Endothelial cell (in vitro differentiated cells): ENCODE measurements around the gene SDCBP2. TPM values are rescaled to one million over a fixed set of nuclear protein-coding genes. Genes with fewer than 3 reads are reported as not detected.

Source experiments
- DNase-seq: peaks from one replicate; pipeline ENCODE4 v3.0.0; 2021; ENCODE audit warnings: low spot score
- H3K27ac Mint-ChIP-seq: one replicate; pipeline ENCODE4 v1.8.0; 2021; ENCODE audit warnings: mixed read lengths, inconsistent platforms; ENCODE audit not compliant: unreplicated experiment
- H3K27me3 Mint-ChIP-seq: one replicate; pipeline ENCODE4 v1.8.0; 2021; ENCODE audit warnings: mild to moderate bottlenecking, moderate library complexity, mixed read lengths, inconsistent platforms; ENCODE audit not compliant: unreplicated experiment
- H3K36me3 Mint-ChIP-seq: one replicate; pipeline ENCODE4 v1.8.0; 2021; ENCODE audit warnings: mild to moderate bottlenecking, low read depth, mixed read lengths, inconsistent platforms; ENCODE audit not compliant: unreplicated experiment
- H3K4me1 Mint-ChIP-seq: one replicate; pipeline ENCODE4 v1.8.0; 2021; ENCODE audit warnings: mild to moderate bottlenecking, mixed read lengths, inconsistent platforms; ENCODE audit not compliant: unreplicated experiment
- H3K4me3 Mint-ChIP-seq: one replicate; pipeline ENCODE4 v1.8.0; 2021; ENCODE audit warnings: mild to moderate bottlenecking, mixed read lengths, inconsistent platforms; ENCODE audit not compliant: unreplicated experiment
- H3K9me3 Mint-ChIP-seq: one replicate; pipeline ENCODE4 v1.8.0; 2021; ENCODE audit warnings: mixed read lengths, inconsistent platforms; ENCODE audit not compliant: unreplicated experiment
- total RNA-seq: library from RNA; stranded (reverse); fragmentation: NEBNext Ultra II Directional; extraction: Animal tissue kit (Norgen Biotek cat#: 25700); gene quantifications from one replicate; pipeline ENCODE4 v1.2.1, GENCODE V29; 2021; ENCODE audit not compliant: unreplicated experiment
- TF ChIP-seq, protein P1 (sequence below): fragments of 200-600 bp; sonication (generic); IDR thresholded peaks from one replicate; pipeline ENCODE4 v1.5.0; 2021; ENCODE audit warnings: antibody characterized with exemption; ENCODE audit not compliant: unreplicated experiment

The SDCBP2 gene
- total RNA-seq, 1 donor from 2014 or later: 10.1 TPM

DNA sequence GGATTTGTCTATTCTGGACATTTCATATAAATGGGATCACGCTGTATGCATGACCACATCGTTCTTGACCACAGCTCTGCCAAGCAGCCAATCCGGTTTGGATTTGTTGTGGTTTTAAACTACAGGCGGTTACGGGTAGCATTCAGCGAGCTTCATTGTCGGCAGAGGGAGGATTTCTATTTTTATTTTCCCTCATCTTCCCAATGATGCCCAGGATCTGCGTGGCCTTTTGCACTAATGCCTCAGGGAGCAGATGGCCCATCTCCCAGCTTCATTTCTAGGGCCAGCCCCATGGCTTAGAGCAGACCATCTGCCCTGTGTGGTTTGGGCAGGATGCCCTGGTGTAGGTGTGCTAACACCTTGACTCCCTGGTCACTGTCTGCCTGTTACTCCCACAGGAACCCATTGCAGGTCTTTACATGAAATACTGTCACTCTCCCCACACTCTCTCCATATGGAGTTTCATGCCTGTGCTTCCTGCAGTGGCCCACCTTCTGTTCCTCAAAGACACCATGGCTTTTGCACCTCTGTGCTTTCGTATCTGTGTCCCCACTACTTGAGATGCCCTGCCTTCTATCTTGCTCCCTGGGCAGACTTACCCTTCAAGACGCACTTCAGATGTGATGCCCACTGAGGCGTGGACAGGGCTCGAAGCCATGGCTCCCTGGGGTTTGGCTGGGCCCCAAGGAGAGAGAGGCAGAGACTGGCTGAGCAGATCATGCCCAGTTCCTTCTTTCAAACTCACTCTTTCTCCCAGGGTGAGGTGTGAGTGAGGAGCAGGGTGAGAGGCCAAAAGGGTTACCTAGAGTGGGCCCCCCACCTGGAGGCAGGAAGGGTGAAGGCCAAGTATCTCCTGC, 26.0 kb downstream of the SDCBP2 start:
- no peak overlapping the region for H3K4me3 Mint-ChIP-seq
- no peak overlapping the region for H3K27ac Mint-ChIP-seq
- H3K36me3 Mint-ChIP-seq: peaks cover 18% of the 10 kb centered on the region
- TF ChIP-seq, protein P1, sequence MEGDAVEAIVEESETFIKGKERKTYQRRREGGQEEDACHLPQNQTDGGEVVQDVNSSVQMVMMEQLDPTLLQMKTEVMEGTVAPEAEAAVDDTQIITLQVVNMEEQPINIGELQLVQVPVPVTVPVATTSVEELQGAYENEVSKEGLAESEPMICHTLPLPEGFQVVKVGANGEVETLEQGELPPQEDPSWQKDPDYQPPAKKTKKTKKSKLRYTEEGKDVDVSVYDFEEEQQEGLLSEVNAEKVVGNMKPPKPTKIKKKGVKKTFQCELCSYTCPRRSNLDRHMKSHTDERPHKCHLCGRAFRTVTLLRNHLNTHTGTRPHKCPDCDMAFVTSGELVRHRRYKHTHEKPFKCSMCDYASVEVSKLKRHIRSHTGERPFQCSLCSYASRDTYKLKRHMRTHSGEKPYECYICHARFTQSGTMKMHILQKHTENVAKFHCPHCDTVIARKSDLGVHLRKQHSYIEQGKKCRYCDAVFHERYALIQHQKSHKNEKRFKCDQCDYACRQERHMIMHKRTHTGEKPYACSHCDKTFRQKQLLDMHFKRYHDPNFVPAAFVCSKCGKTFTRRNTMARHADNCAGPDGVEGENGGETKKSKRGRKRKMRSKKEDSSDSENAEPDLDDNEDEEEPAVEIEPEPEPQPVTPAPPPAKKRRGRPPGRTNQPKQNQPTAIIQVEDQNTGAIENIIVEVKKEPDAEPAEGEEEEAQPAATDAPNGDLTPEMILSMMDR: no peak
- no peaks in the 10 kb centered on the region for H3K9me3 Mint-ChIP-seq
- H3K27me3 Mint-ChIP-seq: peaks cover 5% of the 10 kb centered on the region
- no peak for DNase-seq
- peaks cover 9% of the 10 kb centered on the region for H3K4me1 Mint-ChIP-seq

DNA sequence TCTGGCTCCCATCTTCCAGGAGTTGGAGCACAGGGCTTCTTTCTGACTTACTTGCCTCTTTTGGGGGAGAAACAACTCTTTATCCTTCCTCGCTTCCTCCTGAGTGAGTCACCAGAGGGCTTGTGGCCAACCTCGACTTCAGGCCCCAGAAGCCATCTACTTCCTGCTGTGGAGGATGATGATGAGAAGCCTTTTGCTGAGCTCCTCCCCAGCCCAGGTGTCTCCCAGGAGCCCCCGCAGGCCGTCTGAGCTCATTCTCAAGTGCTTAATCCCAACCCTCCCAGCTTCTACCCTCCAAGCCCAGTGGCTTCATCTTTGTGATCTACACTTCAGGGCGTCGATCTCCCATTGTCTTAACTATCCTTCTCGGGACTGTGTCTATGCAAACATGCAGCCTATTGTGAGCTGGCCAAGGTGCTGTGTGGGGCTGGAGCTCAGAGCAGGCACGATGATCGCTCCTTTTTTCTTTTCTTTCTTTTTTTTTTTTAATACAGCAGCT, 27.9 kb downstream of the SDCBP2 start:
- Mint-ChIP-seq H3K27me3 (peaks cover 2% of the 10 kb centered on the region), H3K4me3 (peak overlapping the region; percentile 59), H3K9me3 (no peaks in the 10 kb centered on the region), H3K4me1 (peaks cover 9% of the 10 kb centered on the region), H3K27ac (no peak overlapping the region), H3K36me3 (peaks cover 26% of the 10 kb centered on the region)
- TF ChIP-seq, protein P1: no peak
- DNase-seq: no peak

DNA sequence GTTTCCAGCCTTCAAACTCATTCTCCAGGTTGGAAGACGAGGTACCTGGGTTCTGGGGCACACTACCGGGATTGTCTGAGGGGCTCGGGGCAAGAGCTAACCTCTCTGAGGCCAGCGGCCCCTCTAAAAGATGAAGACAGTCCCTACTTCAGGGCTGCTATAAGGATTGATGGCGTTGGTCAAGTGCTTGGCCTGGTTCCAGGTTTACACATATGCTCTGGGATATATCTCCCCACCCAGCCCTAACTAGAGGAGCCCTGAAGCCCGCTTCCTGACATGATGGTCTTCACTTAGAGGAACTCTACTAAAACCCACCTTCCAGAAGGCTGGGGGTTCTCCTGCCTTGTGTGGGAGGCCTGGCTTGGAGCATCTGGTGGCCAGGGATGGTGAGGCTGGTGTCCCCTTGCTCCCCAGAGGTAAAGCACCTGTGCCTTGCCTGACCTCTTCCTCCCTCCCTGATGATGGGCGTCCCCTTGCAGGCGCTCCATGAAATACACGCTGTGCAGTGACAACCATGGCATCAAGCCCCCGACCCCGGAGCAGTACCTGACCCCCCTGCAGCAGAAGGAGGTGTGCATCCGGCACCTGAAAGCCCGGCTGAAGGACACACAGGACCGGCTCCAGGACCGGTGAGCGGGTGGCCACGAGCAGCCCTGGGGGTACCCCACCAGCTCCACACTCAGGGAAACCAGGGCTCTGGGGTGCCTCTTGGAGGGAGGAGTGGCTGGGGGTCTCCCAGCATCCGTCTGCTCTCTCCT, 28.7 kb downstream of the SDCBP2 start:
- Mint-ChIP-seq H3K27me3 (peaks cover 2% of the 10 kb centered on the region), H3K36me3 (peaks cover 23% of the 10 kb centered on the region), H3K27ac (no peak overlapping the region), H3K4me3 (no peak overlapping the region), H3K9me3 (no peaks in the 10 kb centered on the region), H3K4me1 (peaks cover 9% of the 10 kb centered on the region)
- TF ChIP-seq, protein P1: no peak
- no peak for DNase-seq

DNA sequence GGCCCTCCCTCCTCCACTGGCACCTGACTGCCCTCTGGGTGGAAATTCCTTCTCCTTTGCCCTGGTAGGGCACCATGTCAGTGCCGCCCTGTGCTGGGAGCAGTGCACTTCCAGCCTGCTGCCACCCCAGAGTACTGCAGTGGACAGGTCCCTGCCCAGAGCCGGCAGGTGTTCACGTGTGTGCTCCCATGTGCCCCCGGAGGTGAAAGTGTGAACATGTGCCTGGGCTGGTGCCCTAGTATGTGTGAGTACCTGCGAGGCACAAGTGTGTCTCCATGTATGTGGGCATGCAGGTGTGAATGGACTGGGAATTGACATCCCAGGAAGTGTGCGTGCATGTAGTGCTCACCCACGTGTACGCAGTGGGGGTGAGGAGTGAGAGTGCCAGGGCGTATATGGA, 29.4 kb downstream of the SDCBP2 start:
- DNase-seq: peak; percentile 27
- TF ChIP-seq, protein P1: peak; percentile 28
- Mint-ChIP-seq H3K4me1 (peaks cover 9% of the 10 kb centered on the region), H3K27ac (no peak overlapping the region), H3K36me3 (peaks cover 19% of the 10 kb centered on the region), H3K27me3 (peaks cover under 1% of the 10 kb centered on the region), H3K9me3 (no peaks in the 10 kb centered on the region), H3K4me3 (no peak overlapping the region)
